8988T (cell line): ENCODE results near the gene AGBL3.

ENCODE experiments used
- DNase-seq: peaks from one replicate; pipeline ENCODE4 v3.0.0; 2011

The AGBL3 gene

GRCh38 chr7:135151132-135151531, 164.8 kb downstream of the AGBL3 start:
- no peak for DNase-seq

- DNase-seq = no peak
Measured at GRCh38 chr7:135151533-135151932, 165.2 kb downstream of the AGBL3 start.

- DNase-seq = no peak
Measured at GRCh38 chr7:135152442-135152841, 166.1 kb downstream of the AGBL3 start.

- no peak for DNase-seq
Measured at GRCh38 chr7:135154734-135155133, 168.4 kb downstream of the AGBL3 start.

GRCh38 chr7:135156290-135156689, 170.0 kb downstream of the AGBL3 start:
- no peak for DNase-seq

GRCh38 chr7:135158141-135158655, 171.9 kb downstream of the AGBL3 start:
- DNase-seq = no peak

- DNase-seq = no peak
Measured at GRCh38 chr7:135158874-135159273, 172.6 kb downstream of the AGBL3 start.

- no peak for DNase-seq
Measured at GRCh38 chr7:135159359-135160085, 173.2 kb downstream of the AGBL3 start.

GRCh38 chr7:135160098-135160857, 174.0 kb downstream of the AGBL3 start:
- DNase-seq = no peak

GRCh38 chr7:135160858-135161653, 174.7 kb downstream of the AGBL3 start:
- DNase-seq = no peak

GRCh38 chr7:135161669-135162068, 175.4 kb downstream of the AGBL3 start:
- DNase-seq = no peak

- DNase-seq = no peak
Measured at GRCh38 chr7:135162382-135163001, 176.2 kb downstream of the AGBL3 start.

GRCh38 chr7:135164357-135165061, 178.2 kb downstream of the AGBL3 start:
- no peak for DNase-seq

- DNase-seq = no peak
Measured at GRCh38 chr7:135165862-135166261, 179.6 kb downstream of the AGBL3 start.

GRCh38 chr7:135166338-135166990, 180.2 kb downstream of the AGBL3 start:
- DNase-seq = no peak

- no peak for DNase-seq
Measured at GRCh38 chr7:135167365-135167917, 181.1 kb downstream of the AGBL3 start.

- no peak for DNase-seq
Measured at GRCh38 chr7:135168001-135168400, 181.7 kb downstream of the AGBL3 start.

GRCh38 chr7:135168489-135169140, 182.3 kb downstream of the AGBL3 start:
- no peak for DNase-seq

GRCh38 chr7:135169141-135169963, 183.0 kb downstream of the AGBL3 start:
- peak; percentile 41 for DNase-seq

GRCh38 chr7:135169964-135170273, 183.6 kb downstream of the AGBL3 start:
- DNase-seq = no peak
